Prostate gland (tissue), 2 donors: Measurements from ENCODE around the gene COQ2. TPM values are rescaled to one million over a fixed set of nuclear protein-coding genes. Genes with fewer than 3 reads are reported as not detected.

Source experiments
- DNase-seq: peaks from one replicate; pipeline ENCODE4 v3.0.0-alpha.2; 2019; ENCODE audit warnings: low spot score
- H3K27ac ChIP-seq, 2 donors: fragments of 200-600 bp; sonication (generic); 2 replicates each; pipeline ENCODE4 v1.5.1; 2017 to 2019
- H3K27me3 ChIP-seq: fragments of 200-600 bp; sonication (generic); replicated peaks from 2 replicates; pipeline ENCODE4 v1.5.1; 2019; ENCODE audit not compliant: insufficient read depth
- H3K36me3 ChIP-seq, 2 donors: fragments of 200-600 bp; sonication (generic); 1 replicate in 1 of 2; 2 replicates in 1 of 2; pipeline versions ENCODE4 v1.5.1 to v1.8.1; 2017 to 2019
- H3K4me1 ChIP-seq: fragments of 200-600 bp; sonication (generic); replicated peaks from 2 replicates; pipeline ENCODE4 v1.5.1; 2019
- H3K4me3 ChIP-seq, 2 donors: fragments of 200-600 bp; sonication (generic); 2 replicates each; pipeline ENCODE4 v1.5.1; 2017 to 2019
- H3K9me3 ChIP-seq: fragments of 200-600 bp; sonication (generic); 2 replicates; pipeline ENCODE4 v1.5.1; 2017
- POLR2A ChIP-seq: fragments of 450-650 bp; IDR thresholded peaks from one replicate; pipeline ENCODE4 v1.6.1; 2016; ENCODE audit warnings: antibody characterized with exemption, mild to moderate bottlenecking
- POLR2AphosphoS5 ChIP-seq: sonication (generic); formaldehyde crosslinking; IDR thresholded peaks from one replicate; pipeline ENCODE4 v1.6.1; 2017; ENCODE audit warnings: antibody characterized with exemption
- WGBS: methylation state at CpG from one replicate; pipeline ENCODE4 v1.1.5; 2018; 5-methylcytosine and 5-hydroxymethylcytosine counted together
- intact Hi-C: fragments of 100-400 bp; cut with DNase I; formaldehyde crosslinking; loops from one replicate; pipeline ENCODE4 v1.14.2; 2022
- total RNA-seq, 2 donors: library from RNA; depleted of rRNA; stranded (reverse); fragments of >200 nt; gene quantifications; one replicate each; pipeline ENCODE4 v1.1.0, GENCODE V29; 2016
- TF ChIP-seq, protein P1 (sequence below), 4 experiments: fragments of 200-600 bp in 2 of 4; fragments of 450-650 bp in 2 of 4; sonication (generic) in 2 of 4; IDR thresholded peaks; 1 replicate in 3 of 4; 2 replicates in 1 of 4; pipeline ENCODE4 v1.5.1; 2016 to 2019; ENCODE audit warnings: antibody characterized with exemption in 4 of 4, mild to moderate bottlenecking in 2 of 4, moderate library complexity in 2 of 4

The COQ2 gene
- total RNA-seq, 2 donors from 2014 or later: 12.8 to 13.1 TPM

DNA sequence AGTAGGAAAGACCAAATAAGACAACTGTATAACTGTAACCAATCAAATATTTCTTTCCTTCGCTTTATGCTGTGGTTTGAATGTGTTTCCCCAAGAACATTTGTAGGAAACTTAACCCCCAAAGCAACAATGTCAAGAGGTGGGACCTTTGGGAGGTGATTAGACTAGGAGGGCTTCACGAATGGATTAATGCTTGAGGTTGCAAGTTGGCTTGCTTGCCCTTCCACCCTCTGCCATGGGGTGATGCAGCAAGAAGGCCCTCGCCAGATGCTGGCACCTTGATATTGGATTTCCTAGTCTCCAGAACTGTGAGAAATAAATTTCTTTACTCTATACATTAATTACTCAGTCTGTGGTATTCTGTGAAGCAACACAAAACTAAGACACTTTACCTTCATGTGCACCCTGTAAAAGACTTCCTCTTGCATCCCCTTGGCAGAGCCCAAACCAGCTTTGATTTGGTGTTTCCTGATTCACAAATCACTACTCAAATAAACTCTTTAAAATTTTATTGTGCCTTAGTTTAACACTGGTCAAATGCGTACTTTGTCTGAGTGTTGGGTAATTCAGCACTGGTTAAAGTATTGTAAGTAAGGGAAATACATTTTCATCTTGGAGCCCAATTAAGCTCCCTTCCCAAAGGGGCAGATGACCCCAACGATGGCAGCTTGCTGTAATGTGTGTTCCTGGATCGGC is 59.9 kb downstream of the COQ2 start:
- Histone ChIP-seq H3K9me3 (no peaks in the 10 kb centered on the region), H3K36me3 (no peaks in the 10 kb centered on the region), H3K4me1 (no peaks in the 10 kb centered on the region), H3K4me3 (no peak overlapping the region), H3K27ac (no peak overlapping the region), H3K27me3 (no peaks in the 10 kb centered on the region)
- no peak for DNase-seq
- 76% methylated on average over 6 of the region's 6 CpGs for WGBS
- intact Hi-C loops: no loop called here
- TF ChIP-seq POLR2A (no peak), POLR2AphosphoS5 (no peak)
- TF ChIP-seq, protein P1, sequence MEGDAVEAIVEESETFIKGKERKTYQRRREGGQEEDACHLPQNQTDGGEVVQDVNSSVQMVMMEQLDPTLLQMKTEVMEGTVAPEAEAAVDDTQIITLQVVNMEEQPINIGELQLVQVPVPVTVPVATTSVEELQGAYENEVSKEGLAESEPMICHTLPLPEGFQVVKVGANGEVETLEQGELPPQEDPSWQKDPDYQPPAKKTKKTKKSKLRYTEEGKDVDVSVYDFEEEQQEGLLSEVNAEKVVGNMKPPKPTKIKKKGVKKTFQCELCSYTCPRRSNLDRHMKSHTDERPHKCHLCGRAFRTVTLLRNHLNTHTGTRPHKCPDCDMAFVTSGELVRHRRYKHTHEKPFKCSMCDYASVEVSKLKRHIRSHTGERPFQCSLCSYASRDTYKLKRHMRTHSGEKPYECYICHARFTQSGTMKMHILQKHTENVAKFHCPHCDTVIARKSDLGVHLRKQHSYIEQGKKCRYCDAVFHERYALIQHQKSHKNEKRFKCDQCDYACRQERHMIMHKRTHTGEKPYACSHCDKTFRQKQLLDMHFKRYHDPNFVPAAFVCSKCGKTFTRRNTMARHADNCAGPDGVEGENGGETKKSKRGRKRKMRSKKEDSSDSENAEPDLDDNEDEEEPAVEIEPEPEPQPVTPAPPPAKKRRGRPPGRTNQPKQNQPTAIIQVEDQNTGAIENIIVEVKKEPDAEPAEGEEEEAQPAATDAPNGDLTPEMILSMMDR (IDR thresholded peaks at IDR 0.05): no peak

DNA sequence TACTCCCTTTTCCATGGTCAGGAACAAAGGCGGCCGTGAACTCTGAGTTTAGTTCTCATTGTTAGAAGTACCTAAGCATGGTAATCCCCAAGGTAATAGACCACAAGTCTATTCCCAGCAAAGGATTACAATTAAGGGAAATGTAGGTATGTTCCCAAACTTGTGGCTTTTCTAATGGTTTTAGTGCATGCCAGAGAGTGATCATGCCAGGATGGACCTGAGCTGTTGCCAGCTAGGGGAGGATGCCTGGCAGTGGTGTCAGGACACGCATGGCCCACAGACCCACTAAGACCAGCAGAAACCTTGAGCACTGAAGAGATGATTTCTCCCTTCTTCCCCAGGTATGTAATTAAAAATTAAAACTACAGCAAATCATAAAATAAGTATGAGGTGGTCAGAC is 60.8 kb downstream of the COQ2 start:
- TF ChIP-seq, protein P1 (IDR thresholded peaks at IDR 0.05): no peak
- no peak for TF ChIP-seq POLR2AphosphoS5
- no peak for TF ChIP-seq POLR2A
- Histone ChIP-seq H3K36me3 (no peaks in the 10 kb centered on the region), H3K4me1 (no peaks in the 10 kb centered on the region), H3K27ac (no peak overlapping the region), H3K9me3 (no peaks in the 10 kb centered on the region), H3K27me3 (no peaks in the 10 kb centered on the region), H3K4me3 (no peak overlapping the region)
- intact Hi-C loops: no loop called here
- DNase-seq: no peak
- 100% methylated on average over 3 of the region's 3 CpGs for WGBS

DNA sequence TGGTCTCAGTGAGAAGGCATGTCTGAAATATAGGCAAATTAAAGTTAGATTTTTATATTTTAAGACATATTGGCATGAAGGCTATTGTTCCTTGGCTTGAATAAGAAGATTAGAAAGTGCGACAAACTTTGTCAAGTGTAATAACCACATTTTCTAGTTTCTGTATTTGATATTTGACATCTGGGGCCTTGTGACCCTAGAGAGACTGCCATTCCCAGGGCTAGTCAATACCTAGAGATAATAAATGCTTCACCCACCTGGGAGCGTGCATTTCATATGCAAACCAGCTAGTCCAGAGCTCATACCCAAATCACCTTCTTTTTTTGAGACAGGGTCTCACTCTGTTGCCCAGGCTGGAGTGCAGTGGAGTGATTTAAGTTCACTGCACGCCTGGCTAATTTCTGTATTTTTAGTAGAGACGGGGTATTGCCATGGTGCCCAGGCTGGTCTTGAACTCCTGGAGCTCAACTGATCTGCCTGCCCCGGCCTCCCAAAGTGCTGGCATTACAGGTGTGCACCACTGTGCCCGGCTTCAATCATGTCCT is 62.6 kb downstream of the COQ2 start:
- Histone ChIP-seq H3K9me3 (no peaks in the 10 kb centered on the region), H3K4me1 (no peaks in the 10 kb centered on the region), H3K27ac (no peak overlapping the region), H3K4me3 (no peak overlapping the region), H3K36me3 (no peaks in the 10 kb centered on the region), H3K27me3 (no peaks in the 10 kb centered on the region)
- no peak for DNase-seq
- WGBS: 96% methylated on average over 6 of the region's 6 CpGs
- TF ChIP-seq, protein P1 (IDR thresholded peaks at IDR 0.05): no peak
- TF ChIP-seq POLR2A: no peak
- TF ChIP-seq POLR2AphosphoS5: no peak
- intact Hi-C loops: no loop called here

DNA sequence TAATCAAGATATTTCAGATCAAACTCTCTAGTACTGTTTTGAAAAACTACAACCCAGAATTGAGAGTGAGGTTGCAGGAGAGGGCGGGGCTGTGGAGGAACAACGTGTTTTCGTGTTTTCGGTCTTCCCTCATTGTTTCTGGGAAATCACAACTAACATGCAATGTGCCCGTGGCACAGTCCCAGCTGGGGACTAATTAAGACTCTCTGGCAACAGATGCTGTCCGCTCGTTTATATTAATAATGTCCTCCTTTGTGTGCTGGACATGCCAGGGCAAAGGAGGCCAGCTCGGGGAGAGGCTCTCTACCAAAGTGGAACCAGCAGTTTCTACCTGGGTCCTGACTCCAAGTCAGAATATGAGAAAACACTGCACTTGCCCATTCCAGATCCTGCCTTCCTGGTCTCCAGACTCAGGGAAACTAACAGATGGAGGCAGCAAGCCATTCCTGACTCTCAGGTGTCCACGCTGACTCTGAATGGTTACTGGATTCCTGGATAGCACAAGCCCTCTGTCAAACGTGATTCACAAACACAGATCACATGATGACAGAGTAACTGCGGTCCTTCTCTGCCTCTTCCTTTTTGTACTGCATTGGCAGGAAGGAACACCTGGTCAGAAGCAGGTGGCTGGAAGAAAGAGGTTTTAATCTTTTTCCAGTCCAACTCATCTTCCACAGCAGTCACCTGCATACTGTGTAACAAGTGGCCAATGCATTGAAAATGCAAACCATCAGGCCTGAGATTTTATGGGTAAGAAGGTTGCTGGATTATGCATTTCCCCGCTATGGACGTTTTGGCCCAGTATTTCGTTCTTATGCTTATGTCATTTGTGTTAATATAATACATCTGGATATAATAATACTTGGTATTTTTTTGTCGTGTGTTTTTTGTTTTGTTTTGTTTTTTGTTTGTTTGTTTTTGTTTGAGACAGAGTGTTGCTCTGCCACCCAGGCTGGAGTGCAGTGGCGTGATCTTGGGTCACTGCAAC is 65.0 kb downstream of the COQ2 start:
- Histone ChIP-seq H3K27ac (peak overlapping the region; percentile 32 to 38), H3K4me1 (no peaks in the 10 kb centered on the region), H3K27me3 (no peaks in the 10 kb centered on the region), H3K4me3 (peak overlapping the region in 1 of 2 donors; percentile 15), H3K36me3 (no peaks in the 10 kb centered on the region), H3K9me3 (no peaks in the 10 kb centered on the region)
- WGBS: 35% methylated on average over 16 of the region's 16 CpGs
- DNase-seq: peak; percentile 58
- no peak for TF ChIP-seq POLR2AphosphoS5
- TF ChIP-seq, protein P1 (IDR thresholded peaks at IDR 0.05): no peak
- TF ChIP-seq POLR2A: no peak
- intact Hi-C loops: no loop called here
